Measurements from ENCODE around the gene CRYL1.

The CRYL1 gene

DNA sequence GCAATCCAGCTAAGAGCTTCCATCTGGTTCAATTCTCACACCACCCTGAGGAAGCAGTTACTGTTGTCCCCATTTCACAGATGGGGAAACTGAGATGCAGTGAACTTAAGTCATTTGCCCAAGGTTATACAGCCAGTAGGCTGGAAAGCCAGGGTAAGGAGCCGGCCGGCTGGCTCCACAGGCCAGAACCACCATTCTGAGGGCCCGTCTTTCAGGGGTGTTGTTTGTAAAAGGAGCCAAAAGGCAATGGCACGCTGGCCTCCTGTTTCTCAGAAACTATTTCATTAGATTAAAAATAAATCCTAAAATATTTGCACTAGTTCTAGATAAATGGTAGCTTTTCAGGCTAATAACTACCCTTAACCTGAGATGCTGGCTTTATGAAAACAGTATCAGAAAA, 114.9 kb downstream of the CRYL1 start:
- DNase-seq = no peak
- no peak for ATAC-seq (replicated peaks)
- no peak overlapping the region for H3K4me3 Mint-ChIP-seq

DNA sequence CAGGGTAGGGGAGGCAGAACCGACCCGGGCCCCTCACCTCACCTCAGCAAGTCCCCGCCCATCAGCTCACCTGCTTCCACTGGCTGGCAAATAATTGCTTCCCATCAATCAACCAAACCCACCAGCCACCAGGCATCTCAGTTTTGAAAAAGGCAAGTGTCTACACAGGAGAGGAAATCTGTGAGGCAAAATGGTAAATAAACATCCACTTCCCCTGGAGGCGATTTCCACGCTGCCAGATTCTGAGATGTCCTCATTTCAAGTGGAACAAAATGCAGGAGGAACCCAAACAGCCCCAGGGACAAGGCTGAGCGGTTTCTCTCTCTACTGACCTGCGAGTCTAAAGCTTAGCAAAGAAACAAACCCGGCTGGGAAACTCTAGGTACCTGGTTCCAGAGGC, 117.5 kb downstream of the CRYL1 start:
- ATAC-seq (replicated peaks) = no peak
- Mint-ChIP-seq H3K4me1 (peaks cover 14 to 27% of the 10 kb centered on the region in 2 donors), H3K36me3 (peaks cover 1 to 5% of the 10 kb centered on the region in 2 donors), H3K27ac (no peak overlapping the region), H3K9me3 (no peaks in the 10 kb centered on the region), H3K27me3 (no peaks in the 10 kb centered on the region), H3K4me3 (no peak overlapping the region)
- no peak for DNase-seq

More for the DNA sequence above, 114.9 kb downstream of the CRYL1 start:
- H3K9me3 Mint-ChIP-seq = peaks cover 1 to 2% of the 10 kb centered on the region in 2 donors
- H3K4me1 Mint-ChIP-seq = peaks cover 14 to 27% of the 10 kb centered on the region in 2 donors
- no peak overlapping the region for H3K27ac Mint-ChIP-seq
- H3K27me3 Mint-ChIP-seq = peaks cover 0 to 1% of the 10 kb centered on the region in 2 donors
- peaks cover 0 to 1% of the 10 kb centered on the region in 2 donors for H3K36me3 Mint-ChIP-seq

DNA sequence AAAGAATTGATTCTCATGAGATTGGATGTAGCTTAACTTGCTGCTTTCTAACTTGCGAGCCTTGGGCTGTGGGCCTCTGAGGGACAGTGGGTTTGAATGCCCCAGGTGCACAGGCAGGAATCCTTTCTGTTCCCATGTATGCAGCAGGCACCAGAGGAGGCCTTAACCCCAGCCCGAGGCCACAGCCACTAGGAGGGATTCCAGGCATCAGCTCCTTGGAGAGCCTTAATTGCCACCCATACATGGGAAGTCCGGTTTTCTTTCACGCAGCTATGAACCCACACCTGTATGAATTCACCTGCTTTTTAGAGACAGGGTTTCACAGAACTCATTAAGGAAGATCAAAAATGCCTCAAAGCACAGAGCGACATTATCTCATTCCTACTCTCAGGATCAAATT, 117.9 kb downstream of the CRYL1 start:
- Mint-ChIP-seq H3K4me3 (no peak overlapping the region), H3K36me3 (peaks cover 1 to 5% of the 10 kb centered on the region in 2 donors), H3K9me3 (no peaks in the 10 kb centered on the region), H3K27me3 (no peaks in the 10 kb centered on the region), H3K27ac (no peak overlapping the region), H3K4me1 (peaks cover 10 to 24% of the 10 kb centered on the region in 2 donors)
- DNase-seq (no peak), ATAC-seq (replicated peaks) (no peak)

DNA sequence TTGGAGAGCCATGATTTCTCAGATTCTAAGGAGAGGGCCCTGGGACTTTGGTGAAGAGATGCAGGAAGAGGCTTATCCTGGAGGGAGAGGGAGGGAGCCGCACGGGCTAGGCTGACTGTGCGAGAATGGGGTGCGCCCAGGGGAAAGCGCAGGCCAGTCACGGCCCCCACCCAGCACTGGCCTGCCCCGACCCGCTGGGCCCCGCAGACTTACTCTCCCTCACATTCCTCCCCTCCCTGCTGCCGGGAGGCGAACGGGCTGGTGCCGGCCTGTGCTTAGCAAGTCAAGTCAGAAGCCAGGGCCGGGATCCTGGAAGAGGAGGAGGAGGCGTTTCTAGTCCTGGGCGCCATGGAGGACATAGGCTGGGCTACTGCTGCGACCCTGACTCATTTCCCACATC, 120.0 kb downstream of the CRYL1 start:
- DNase-seq (no peak), ATAC-seq (replicated peaks) (no peak)
- peaks cover 1 to 5% of the 10 kb centered on the region in 2 donors for H3K36me3 Mint-ChIP-seq
- no peaks in the 10 kb centered on the region for H3K9me3 Mint-ChIP-seq
- no peaks in the 10 kb centered on the region for H3K27me3 Mint-ChIP-seq
- peaks cover 0 to 6% of the 10 kb centered on the region in 2 donors for H3K4me1 Mint-ChIP-seq
- H3K27ac Mint-ChIP-seq = no peak overlapping the region
- H3K4me3 Mint-ChIP-seq = no peak overlapping the region

DNA sequence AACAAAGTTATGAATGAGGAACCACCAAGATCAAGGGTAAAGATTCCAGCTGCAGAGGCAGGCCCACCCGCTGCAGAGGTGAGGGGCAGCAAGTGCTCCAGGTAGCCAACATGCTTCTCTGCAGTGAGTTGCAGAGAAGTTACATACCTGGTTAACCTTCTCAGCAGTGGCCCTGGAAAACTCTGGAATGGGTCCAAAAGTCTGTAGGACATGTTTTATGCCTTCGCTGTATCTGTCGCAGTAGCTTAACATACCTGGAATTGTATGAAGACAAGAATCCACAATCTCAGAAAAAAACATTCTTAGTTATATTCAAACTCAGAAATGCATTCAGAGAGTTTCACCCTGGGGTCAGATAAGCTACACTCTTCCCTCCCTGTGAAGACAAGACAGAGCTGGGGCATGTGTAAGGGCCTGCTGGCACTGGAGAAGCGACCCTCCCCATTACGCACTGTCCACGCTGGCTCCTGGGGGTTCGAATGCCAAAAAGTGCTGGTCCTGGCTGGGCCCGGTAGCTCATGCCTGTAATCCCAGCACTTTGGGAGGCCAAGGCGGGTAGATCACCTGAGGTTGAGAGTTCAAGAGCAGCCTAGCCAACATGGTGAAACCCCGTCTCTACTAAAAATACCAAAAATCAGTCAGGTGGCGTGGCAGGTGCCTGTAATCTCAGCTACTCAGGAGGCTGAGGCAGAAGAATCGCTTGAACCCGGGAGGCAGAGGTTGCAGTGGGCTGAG, 121.0 kb downstream of the CRYL1 start:
- no peak for ATAC-seq (replicated peaks)
- Mint-ChIP-seq H3K4me3 (no peak overlapping the region), H3K27ac (no peak overlapping the region), H3K36me3 (peaks cover 1 to 5% of the 10 kb centered on the region in 2 donors), H3K27me3 (no peaks in the 10 kb centered on the region), H3K9me3 (no peaks in the 10 kb centered on the region), H3K4me1 (peaks cover 0 to 6% of the 10 kb centered on the region in 2 donors)
- DNase-seq = no peak

DNA sequence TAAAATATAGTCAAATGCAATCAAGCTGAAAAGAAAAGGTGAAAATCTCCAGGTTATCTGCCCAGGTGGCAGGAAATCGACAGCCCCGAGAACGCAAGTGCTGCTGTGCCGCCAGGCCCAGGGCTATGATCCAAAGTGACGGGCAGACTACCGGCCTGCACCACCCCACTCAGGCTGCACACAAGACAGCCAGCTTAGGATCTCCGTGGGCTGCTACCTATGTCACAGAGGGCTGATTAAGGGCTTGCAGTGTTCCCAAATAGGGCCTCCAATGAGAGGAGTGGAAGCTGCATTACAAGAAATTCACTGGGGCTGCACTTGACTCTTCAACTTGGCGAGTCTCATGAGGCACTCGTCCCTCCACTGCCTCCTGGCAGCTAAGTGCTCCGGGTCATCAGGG, 121.8 kb downstream of the CRYL1 start:
- peaks cover 1 to 5% of the 10 kb centered on the region in 2 donors for H3K36me3 Mint-ChIP-seq
- ATAC-seq (replicated peaks) (no peak), DNase-seq (no peak)
- H3K9me3 Mint-ChIP-seq = no peaks in the 10 kb centered on the region
- H3K4me3 Mint-ChIP-seq = no peak overlapping the region
- no peaks in the 10 kb centered on the region for H3K27me3 Mint-ChIP-seq
- H3K27ac Mint-ChIP-seq = no peak overlapping the region
- H3K4me1 Mint-ChIP-seq = peaks cover 0 to 6% of the 10 kb centered on the region in 2 donors

DNA sequence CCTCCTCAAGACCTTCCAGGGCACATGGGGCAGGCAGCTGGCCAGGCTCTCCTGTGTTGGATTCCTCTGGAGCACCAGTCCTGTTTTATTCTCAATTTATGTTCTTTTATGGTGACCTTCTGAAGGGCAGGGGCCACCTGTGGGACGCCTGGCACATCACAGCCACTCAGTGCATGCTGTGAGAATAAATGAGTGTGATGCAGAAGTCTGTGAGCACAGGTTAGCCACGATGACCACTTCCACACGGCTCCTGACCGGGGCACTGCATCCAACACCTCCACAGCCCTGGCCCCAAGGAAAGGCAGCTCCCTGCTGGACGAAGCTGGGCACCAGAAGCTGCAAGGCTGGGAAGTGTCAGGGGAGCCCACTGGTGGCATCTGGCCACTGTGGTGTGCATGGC, 122.8 kb downstream of the CRYL1 start:
- ATAC-seq (replicated peaks) (no peak), DNase-seq (no peak)
- no peaks in the 10 kb centered on the region for H3K9me3 Mint-ChIP-seq
- no peaks in the 10 kb centered on the region for H3K27me3 Mint-ChIP-seq
- H3K4me1 Mint-ChIP-seq = peaks cover 0 to 2% of the 10 kb centered on the region in 2 donors
- no peak overlapping the region for H3K4me3 Mint-ChIP-seq
- H3K36me3 Mint-ChIP-seq = peaks cover 1 to 5% of the 10 kb centered on the region in 2 donors
- peak overlapping the region; percentile 3 for H3K27ac Mint-ChIP-seq

DNA sequence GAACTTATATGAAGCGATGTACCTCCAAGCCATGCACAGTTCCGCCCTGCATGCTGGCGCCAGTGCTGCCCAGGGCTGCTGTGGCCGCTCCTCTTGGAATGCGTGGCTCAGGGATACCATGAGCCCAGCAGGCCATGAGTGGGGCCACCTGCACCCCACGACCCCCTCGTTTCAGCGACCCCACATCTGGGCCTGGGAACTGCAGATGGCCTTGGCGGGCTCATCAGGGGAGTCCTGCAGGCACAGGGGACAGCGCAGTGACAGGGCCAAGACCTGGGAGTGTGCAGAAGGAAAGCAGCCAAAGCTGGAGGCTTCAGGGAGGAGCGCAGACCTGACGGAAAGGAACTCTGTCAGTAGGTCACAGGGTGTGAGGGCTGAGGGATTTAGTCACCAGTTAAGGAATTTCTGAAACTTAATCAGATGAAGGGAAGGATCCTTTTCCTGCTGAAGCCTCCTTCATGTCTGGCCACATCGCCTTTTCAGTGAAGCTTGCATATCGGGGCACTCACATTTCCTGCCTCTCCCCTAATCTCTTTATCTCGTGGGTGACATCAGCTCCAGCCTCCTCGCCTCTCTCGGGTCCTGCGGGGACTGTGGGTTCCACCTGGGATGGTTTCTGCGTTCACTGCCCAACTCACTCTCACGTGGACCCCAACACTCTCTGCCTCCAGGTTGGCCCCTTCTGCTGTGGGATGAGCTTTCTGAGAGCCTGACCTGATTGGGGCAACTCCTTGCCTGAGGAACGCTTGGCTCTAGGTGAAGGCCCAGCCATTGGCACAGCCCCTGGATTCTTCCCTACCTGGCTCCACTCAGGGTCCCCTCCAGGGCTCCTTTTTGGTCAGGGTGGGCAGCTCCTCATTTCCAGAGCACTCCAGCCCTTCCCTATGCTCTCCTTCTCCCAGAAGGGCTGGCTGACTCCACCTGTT, 123.5 kb downstream of the CRYL1 start:
- DNase-seq (no peak), ATAC-seq (replicated peaks) (no peak)
- no peak overlapping the region for H3K4me3 Mint-ChIP-seq
- H3K27ac Mint-ChIP-seq = peak overlapping the region; percentile 44
- H3K9me3 Mint-ChIP-seq = no peaks in the 10 kb centered on the region
- H3K27me3 Mint-ChIP-seq = no peaks in the 10 kb centered on the region
- H3K36me3 Mint-ChIP-seq = peaks cover 1 to 5% of the 10 kb centered on the region in 2 donors
- no peaks in the 10 kb centered on the region for H3K4me1 Mint-ChIP-seq

DNA sequence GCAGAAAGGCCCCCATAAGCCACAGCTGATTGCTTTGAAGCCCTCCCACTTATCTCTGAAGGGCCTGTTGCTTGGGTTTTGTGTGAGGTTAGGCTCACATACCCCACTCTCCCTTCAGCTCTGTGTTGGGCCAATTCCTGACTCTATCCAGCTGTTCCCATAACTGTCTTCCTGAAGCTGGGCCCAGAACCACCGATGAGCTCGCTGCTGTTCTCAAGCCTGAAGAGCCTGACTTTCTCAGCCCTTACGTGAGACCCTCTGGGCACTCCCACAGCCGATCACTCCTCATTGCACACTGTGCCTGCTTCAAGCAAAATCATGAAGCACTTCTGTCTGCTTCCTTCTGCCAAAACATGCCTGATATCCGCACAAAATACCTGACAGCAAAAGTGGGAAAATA, 124.1 kb downstream of the CRYL1 start:
- H3K4me1 Mint-ChIP-seq = no peaks in the 10 kb centered on the region
- no peak for DNase-seq

DNA sequence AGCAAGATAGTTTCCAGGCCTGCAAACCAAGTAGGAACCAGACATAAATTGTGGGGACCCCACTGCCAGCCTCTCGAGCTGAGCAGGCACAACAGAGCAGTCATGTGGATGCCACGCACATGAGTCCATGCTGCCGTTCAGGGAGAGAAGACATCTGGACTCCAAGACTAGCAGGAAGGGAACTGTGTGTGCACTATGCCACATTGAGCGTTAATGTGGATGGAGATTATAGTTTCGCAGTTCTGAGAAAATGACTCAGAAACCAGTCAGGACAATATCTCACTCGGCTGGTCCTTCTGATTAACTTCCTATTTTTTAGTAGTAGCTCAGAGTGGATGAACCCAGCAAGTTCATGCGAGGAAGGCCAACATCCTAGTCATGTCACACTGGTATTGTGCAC, 124.9 kb downstream of the CRYL1 start:
- H3K36me3 Mint-ChIP-seq = peaks cover 1 to 5% of the 10 kb centered on the region in 2 donors
- no peak overlapping the region for H3K4me3 Mint-ChIP-seq
- peaks cover 0 to 5% of the 10 kb centered on the region in 2 donors for H3K9me3 Mint-ChIP-seq
- no peaks in the 10 kb centered on the region for H3K4me1 Mint-ChIP-seq
- ATAC-seq (replicated peaks) = no peak
- DNase-seq = no peak
- no peaks in the 10 kb centered on the region for H3K27me3 Mint-ChIP-seq
- H3K27ac Mint-ChIP-seq = no peak overlapping the region

More for the DNA sequence above, 124.1 kb downstream of the CRYL1 start:
- peaks cover 1 to 5% of the 10 kb centered on the region in 2 donors for H3K36me3 Mint-ChIP-seq
- H3K27me3 Mint-ChIP-seq = no peaks in the 10 kb centered on the region
- peaks cover 0 to 4% of the 10 kb centered on the region in 2 donors for H3K9me3 Mint-ChIP-seq
- no peak overlapping the region for H3K4me3 Mint-ChIP-seq
- no peak overlapping the region for H3K27ac Mint-ChIP-seq
- ATAC-seq (replicated peaks) = no peak

DNA sequence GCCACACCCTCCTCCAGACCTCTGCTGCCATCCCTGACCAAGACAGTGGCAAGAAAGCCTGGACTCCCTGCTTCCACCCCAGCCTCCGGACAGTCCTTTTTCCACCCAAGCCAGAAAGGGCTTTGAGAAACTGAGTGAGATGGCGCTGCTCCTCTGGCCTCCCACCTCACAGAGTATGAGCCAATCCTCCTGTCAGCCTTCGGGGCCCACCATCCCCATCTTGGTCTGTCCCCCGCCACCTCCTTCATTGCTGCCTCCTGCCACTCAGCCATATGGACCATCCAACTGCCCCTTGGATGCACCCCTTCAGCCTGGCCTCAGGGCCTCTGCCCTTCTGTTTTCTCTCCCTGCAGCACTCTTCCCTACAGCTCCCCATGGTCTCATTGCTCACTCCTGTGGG, 125.7 kb downstream of the CRYL1 start:
- H3K4me1 Mint-ChIP-seq = no peaks in the 10 kb centered on the region
- peaks cover 1 to 5% of the 10 kb centered on the region in 2 donors for H3K36me3 Mint-ChIP-seq
- no peak overlapping the region for H3K4me3 Mint-ChIP-seq
- ATAC-seq (replicated peaks) (no peak), DNase-seq (no peak)
- peaks cover 0 to 5% of the 10 kb centered on the region in 2 donors for H3K9me3 Mint-ChIP-seq
- no peak overlapping the region for H3K27ac Mint-ChIP-seq
- no peaks in the 10 kb centered on the region for H3K27me3 Mint-ChIP-seq

DNA sequence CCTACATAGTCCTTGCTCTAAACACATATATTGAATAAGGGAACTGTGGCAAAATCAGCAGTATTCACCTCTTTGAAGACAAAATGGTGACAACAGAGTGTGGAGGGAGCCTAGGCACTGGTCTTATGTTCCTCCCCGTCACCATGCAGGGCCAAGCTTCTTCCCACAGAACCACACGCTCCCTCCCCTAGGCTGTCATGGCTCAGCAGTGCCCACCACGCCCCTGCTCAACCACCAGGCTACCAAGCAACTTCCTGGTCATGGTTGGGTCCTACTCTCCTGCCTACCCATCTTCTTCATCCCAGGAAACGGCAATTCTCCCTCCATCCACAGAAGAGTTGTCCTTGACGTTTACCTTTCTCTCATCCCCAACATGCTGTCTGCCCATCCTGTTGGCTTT, 126.1 kb downstream of the CRYL1 start:
- Mint-ChIP-seq H3K4me3 (no peak overlapping the region), H3K36me3 (peaks cover 1 to 5% of the 10 kb centered on the region in 2 donors), H3K9me3 (peaks cover 0 to 5% of the 10 kb centered on the region in 2 donors), H3K4me1 (no peaks in the 10 kb centered on the region), H3K27ac (no peak overlapping the region), H3K27me3 (no peaks in the 10 kb centered on the region)
- DNase-seq (no peak), ATAC-seq (replicated peaks) (no peak)

DNA sequence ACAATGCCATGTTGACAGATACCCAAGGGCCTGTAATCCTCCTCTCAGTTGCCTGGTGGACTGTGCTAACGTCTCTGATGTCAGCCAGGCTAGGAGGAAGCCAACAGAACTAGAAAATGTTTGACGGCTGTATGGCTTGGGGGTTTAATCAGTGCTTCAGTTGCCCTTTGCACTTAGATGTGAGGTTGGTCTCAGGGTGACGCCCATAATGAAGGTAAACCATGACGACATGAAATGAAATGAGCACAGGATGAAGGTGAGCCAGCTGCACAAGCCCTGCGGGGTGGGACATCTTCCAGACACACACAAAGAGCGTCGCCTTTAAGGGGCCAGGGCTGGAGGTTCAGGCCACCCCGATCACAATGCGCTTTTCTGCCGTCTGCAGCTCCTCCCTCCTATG, 127.2 kb downstream of the CRYL1 start:
- H3K4me1 Mint-ChIP-seq = no peaks in the 10 kb centered on the region
- H3K36me3 Mint-ChIP-seq = no peaks in the 10 kb centered on the region
- DNase-seq (no peak), ATAC-seq (replicated peaks) (no peak)
- H3K27me3 Mint-ChIP-seq = no peaks in the 10 kb centered on the region
- H3K4me3 Mint-ChIP-seq = no peak overlapping the region
- peaks cover 0 to 5% of the 10 kb centered on the region in 2 donors for H3K9me3 Mint-ChIP-seq
- no peak overlapping the region for H3K27ac Mint-ChIP-seq

DNA sequence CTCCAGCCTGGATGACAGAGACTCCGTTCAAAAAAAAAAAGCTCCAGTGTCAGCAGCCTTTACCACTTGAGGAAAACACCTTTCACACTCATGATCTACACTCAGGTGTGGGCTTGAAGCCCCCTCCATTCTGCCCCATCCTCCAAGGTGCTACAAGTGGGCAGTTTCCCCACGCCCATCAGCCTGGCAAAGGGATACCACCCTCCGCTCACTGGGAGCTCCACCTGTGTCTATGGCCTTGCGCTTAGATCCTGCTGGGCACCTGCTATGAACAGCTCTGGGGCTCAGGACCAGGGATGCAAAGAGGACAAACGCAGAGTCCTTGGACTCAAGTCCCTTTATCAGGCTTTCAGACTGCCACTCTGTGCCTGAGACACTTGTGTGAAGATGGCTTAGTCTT, 127.8 kb downstream of the CRYL1 start:
- no peaks in the 10 kb centered on the region for H3K4me1 Mint-ChIP-seq
- H3K9me3 Mint-ChIP-seq = peaks cover 0 to 5% of the 10 kb centered on the region in 2 donors
- H3K4me3 Mint-ChIP-seq = no peak overlapping the region
- no peak overlapping the region for H3K27ac Mint-ChIP-seq
- ATAC-seq (replicated peaks) (no peak), DNase-seq (no peak)
- H3K27me3 Mint-ChIP-seq = no peaks in the 10 kb centered on the region
- no peaks in the 10 kb centered on the region for H3K36me3 Mint-ChIP-seq
